Endothelial cell of umbilical vein (primary cell): ENCODE results near the gene HS6ST2. TPM values are rescaled to one million over a fixed set of nuclear protein-coding genes. Genes with fewer than 3 reads are reported as not detected.

Experiments used
- BruUV-seq: library from RNA; stranded (reverse); fragments of 400-500 nt; replicated peaks from 2 replicates; lab custom pipeline; 2021; lab: Mats Ljungman, UMichigan
- CTCF ChIA-PET: fragments of 300-600, 350-600 bp; sonication (Branson Sonifier 250); formaldehyde crosslinking; loops from one replicate; lab custom pipeline; 2021; ENCODE audit warnings: antibody characterized with exemption, inconsistent platforms; lab: Charles Lee
- POLR2A ChIA-PET: fragments of 300-600, 350-600 bp; sonication (Branson Sonifier 250); formaldehyde crosslinking; loops from one replicate; lab custom pipeline; 2021; ENCODE audit warnings: antibody characterized with exemption, inconsistent platforms; lab: Charles Lee
- DNase-seq: peaks from one replicate; pipeline ENCODE4 v3.0.0-alpha.2; 2011; ENCODE audit warnings: low read depth, low spot score
- FAIRE-seq: peaks from 2 replicates; lab custom pipeline; 2011; peaks lifted over from hg19 to GRCh38; lab: Jason Lieb, UNC
- H2AFZ ChIP-seq: 2 replicates; pipeline ENCODE4 v1.6.0; 2012; ENCODE audit warnings: low read depth, low read length, control low read depth, inconsistent platforms
- H3K27ac ChIP-seq: 2 replicates; pipeline ENCODE4 v1.5.1; 2011; ENCODE audit warnings: low read depth, mild to moderate bottlenecking, control low read depth, low read length, moderate library complexity; ENCODE audit not compliant: insufficient read depth
- H3K27me3 ChIP-seq, 2 experiments: 2 replicates each; pipeline versions ENCODE4 v1.6.0 to v1.6.1; 2011; ENCODE audit warnings: low read length in 2 of 2, mixed read lengths in 1 of 2; ENCODE audit not compliant: control insufficient read depth in 2 of 2, insufficient read depth in 2 of 2
- H3K36me3 ChIP-seq, 2 experiments: 2 replicates in 1 of 2; 3 replicates in 1 of 2; pipeline ENCODE4 v1.5.1; 2011; ENCODE audit warnings: low read length in 2 of 2, mild to moderate bottlenecking in 1 of 2, moderate library complexity in 1 of 2; ENCODE audit not compliant: control insufficient read depth in 2 of 2, insufficient read depth in 2 of 2; ENCODE audit errors: extremely low read depth in 1 of 2
- H3K4me1 ChIP-seq: 3 replicates; pipeline ENCODE4 v1.5.1; 2011; ENCODE audit warnings: mild to moderate bottlenecking, low read length; ENCODE audit not compliant: control insufficient read depth, insufficient read depth; ENCODE audit errors: extremely low read depth
- H3K4me2 ChIP-seq: 2 replicates; pipeline ENCODE4 v1.6.1; 2011; ENCODE audit warnings: low read length, control low read depth, mixed read lengths; ENCODE audit not compliant: insufficient read depth
- H3K4me3 ChIP-seq, 3 experiments: fragments of 200-600 bp in 1 of 3; sonication (generic), shearing (Covaris generic) in 1 of 3; replicated peaks in 1 of 3; 2 replicates each; pipeline ENCODE4 v1.5.1; 2011 to 2016; ENCODE audit warnings: control low read depth in 3 of 3, low read length in 3 of 3, mild to moderate bottlenecking in 2 of 3, inconsistent platforms in 1 of 3, low read depth in 1 of 3, moderate library complexity in 1 of 3; ENCODE audit not compliant: insufficient read depth in 1 of 3
- H3K79me2 ChIP-seq: 2 replicates; pipeline ENCODE4 v1.6.0; 2012; ENCODE audit warnings: low read length, inconsistent platforms; ENCODE audit not compliant: control insufficient read depth, insufficient read depth
- H3K9ac ChIP-seq: replicated peaks from 2 replicates; pipeline ENCODE3; 2011; ENCODE audit warnings: low read length, control low read depth; ENCODE audit not compliant: insufficient read depth; ENCODE audit errors: extremely low read depth
- H3K9me1 ChIP-seq: replicated peaks from 3 replicates; pipeline ENCODE4 v1.6.0; 2011; ENCODE audit warnings: mild to moderate bottlenecking, low read length; ENCODE audit not compliant: control insufficient read depth, insufficient read depth; ENCODE audit errors: extremely low read depth
- H3K9me3 ChIP-seq: replicated peaks from 2 replicates; pipeline ENCODE4 v1.5.1; 2012; ENCODE audit warnings: low read length, inconsistent platforms; ENCODE audit not compliant: control insufficient read depth, insufficient read depth
- H4K20me1 ChIP-seq: replicated peaks from 2 replicates; pipeline ENCODE3; 2011; ENCODE audit warnings: mild to moderate bottlenecking, low read length; ENCODE audit not compliant: control insufficient read depth, insufficient read depth; ENCODE audit errors: extremely low read depth
- CTCF ChIP-seq, 2 donors: IDR thresholded peaks; 1 replicate in 1 of 2; 2 replicates in 1 of 2; pipeline ENCODE4 v1.5.1; 2011; ENCODE audit warnings: low read length in 2 of 2, mild to moderate bottlenecking in 2 of 2, moderate library complexity in 2 of 2, control low read depth in 1 of 2, inconsistent platforms in 1 of 2, low read depth in 1 of 2; ENCODE audit not compliant: insufficient read depth in 1 of 2; ENCODE audit errors: extremely low read depth in 1 of 2
- EZH2 ChIP-seq: IDR thresholded peaks from 2 replicates; pipeline ENCODE4 v1.6.1; 2012; ENCODE audit warnings: borderline replicate concordance, low read depth, mild to moderate bottlenecking, moderate library complexity, low read length, inconsistent platforms; ENCODE audit not compliant: severe bottlenecking
- FOS ChIP-seq: IDR thresholded peaks from 2 replicates; pipeline ENCODE4 v1.6.1; 2011; ENCODE audit warnings: mild to moderate bottlenecking, low read length, moderate library complexity, borderline replicate concordance; ENCODE audit not compliant: insufficient read depth
- GATA2 ChIP-seq: IDR thresholded peaks from 2 replicates; pipeline ENCODE4 v1.7.0; 2011; ENCODE audit warnings: low read depth, mild to moderate bottlenecking, moderate library complexity, mixed read lengths, low read length; ENCODE audit not compliant: insufficient read length, insufficient read depth
- JUN ChIP-seq: IDR thresholded peaks from 2 replicates; pipeline ENCODE4 v1.6.1; 2011; ENCODE audit warnings: borderline replicate concordance, low read depth; ENCODE audit not compliant: insufficient read length, insufficient read depth
- MYC ChIP-seq: IDR thresholded peaks from one replicate; pipeline ENCODE4 v1.6.1; 2011; ENCODE audit warnings: mild to moderate bottlenecking, low read depth, low read length
- POLR2A ChIP-seq: IDR thresholded peaks from 2 replicates; pipeline ENCODE4 v1.6.1; 2012; ENCODE audit warnings: low read depth, mild to moderate bottlenecking, control low read depth, low read length
- POLR2AphosphoS5 ChIP-seq: IDR thresholded peaks from 2 replicates; pipeline ENCODE4 v1.6.1; 2012; ENCODE audit warnings: low read depth, mild to moderate bottlenecking, control low read depth, low read length, moderate library complexity; ENCODE audit not compliant: insufficient read depth
- dilution Hi-C: fragments of 300-500 bp; cut with MboI; formaldehyde crosslinking; loops from one replicate; pipeline ENCODE4 v1.15.0; 2019; ENCODE audit warnings: low sequenced_read_pairs; ENCODE audit not compliant: extremely low pct_ligation_motif_present
- intact Hi-C: fragments of 100-400 bp; cut with micrococcal nuclease; formaldehyde crosslinking; loops from one replicate; pipeline ENCODE4 v1.10.0; 2022
- polyA plus RNA-seq, 4 experiments: library from polyadenylated mRNA; depleted of rRNA in 3 of 4; stranded (reverse) in 3 of 4; unstranded in 1 of 4; fragments of >200 nt; gene quantifications; 2 replicates each; pipeline versions ENCODE4 v1.2.1 to v1.2.3, GENCODE V29; 2011 to 2012; ENCODE audit warnings: missing spikeins in 1 of 4
- total RNA-seq: library from RNA; stranded (reverse); gene quantifications from 2 replicates; pipeline ENCODE4 v1.2.3, GENCODE V29; 2021
- TF ChIP-seq, protein P1 (sequence below): IDR thresholded peaks from 2 replicates; pipeline ENCODE4 v1.6.1; 2011; ENCODE audit not compliant: insufficient read depth, insufficient read length

HS6ST2 gene
- total and polyA plus RNA-seq, 2 donors (not counting 3 experiments of a cell fraction or from before 2014, with no cell fraction given), result 0.49 to 0.84 TPM

- H2AFZ ChIP-seq, result no peak overlapping the region
- no peaks in the 10 kb centered on the region for H3K4me1 ChIP-seq
- DNase-seq (no peak), FAIRE-seq (no peak)
- dilution Hi-C loops, result no loop called here
- no peak overlapping the region for H3K4me3 ChIP-seq
- TF ChIP-seq CTCF (IDR thresholded peaks at IDR 0.05; ENCODE audit: extremely low read depth in 1 of 2, insufficient read depth in 1 of 2, low read depth in 1 of 2, low read length in 2 of 2) (no peak), FOS (no peak), GATA2 (no peak), POLR2A (no peak), JUN (no peak), EZH2 (no peak), POLR2AphosphoS5 (no peak), MYC (no peak)
- TF ChIP-seq, protein P1, sequence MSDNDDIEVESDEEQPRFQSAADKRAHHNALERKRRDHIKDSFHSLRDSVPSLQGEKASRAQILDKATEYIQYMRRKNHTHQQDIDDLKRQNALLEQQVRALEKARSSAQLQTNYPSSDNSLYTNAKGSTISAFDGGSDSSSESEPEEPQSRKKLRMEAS, result no peak
- no peaks in the 10 kb centered on the region for H3K79me2 ChIP-seq
- no TSS peak for BruUV-seq
- H3K9me1 ChIP-seq, result no peaks in the 10 kb centered on the region
- H3K4me2 ChIP-seq, result no peak overlapping the region
- H3K9ac ChIP-seq, result no peak overlapping the region
- H3K36me3 ChIP-seq, result no peaks in the 10 kb centered on the region
- no peaks in the 10 kb centered on the region for H4K20me1 ChIP-seq
- ChIA-PET CTCF (interaction anchor here (1.4 to 1.5 kb wide), 3 partner anchors 9 to 87 kb away, joined by 3 to 6 read pairs (median 4); no protein-coding TSS in a partner anchor), POLR2A (no interaction called here)
- H3K9me3 ChIP-seq, result no peaks in the 10 kb centered on the region
- H3K27ac ChIP-seq, result no peak overlapping the region
- H3K27me3 ChIP-seq, result no peaks in the 10 kb centered on the region
- intact Hi-C loops, result no loop called here
Measured at GRCh38 chrX:132749406-132749805, 209.0 kb downstream of the HS6ST2 start.
